ENCODE measurements around the gene INSM1. TPM values are rescaled to one million over a fixed set of nuclear protein-coding genes. Genes with fewer than 3 reads are reported as not detected.

The INSM1 gene
- total RNA-seq, 1 experiment from 2014 or later, result not detected

GRCh38 chr20:20393207-20394120 lies 25.6 kb downstream of the INSM1 start:
- no peak for DNase-seq (ENCODE audit: low read depth)

GRCh38 chr20:20395087-20395486 lies 27.2 kb downstream of the INSM1 start:
- no peak for DNase-seq (ENCODE audit: low read depth)

- no peak for DNase-seq (ENCODE audit: low read depth)
These were observed 28.1 kb downstream of the INSM1 start for GRCh38 chr20:20395903-20396568.

- DNase-seq (ENCODE audit: low read depth), result no peak
These were observed 28.9 kb downstream of the INSM1 start for GRCh38 chr20:20396794-20397193.

- DNase-seq (ENCODE audit: low read depth), result no peak
These were observed 30.2 kb downstream of the INSM1 start for GRCh38 chr20:20398123-20398522.

GRCh38 chr20:20399531-20400500 lies 31.9 kb downstream of the INSM1 start:
- no peak for DNase-seq (ENCODE audit: low read depth)

GRCh38 chr20:20401991-20402390 lies 34.1 kb downstream of the INSM1 start:
- DNase-seq (ENCODE audit: low read depth), result no peak

- DNase-seq (ENCODE audit: low read depth), result no peak
These were observed 36.7 kb downstream of the INSM1 start for GRCh38 chr20:20404633-20405032.

GRCh38 chr20:20405623-20406022 lies 37.7 kb downstream of the INSM1 start:
- no peak for DNase-seq (ENCODE audit: low read depth)

GRCh38 chr20:20406306-20406705 lies 38.4 kb downstream of the INSM1 start:
- no peak for DNase-seq (ENCODE audit: low read depth)

GRCh38 chr20:20407891-20408805 lies 40.2 kb downstream of the INSM1 start:
- DNase-seq (ENCODE audit: low read depth), result no peak

- DNase-seq (ENCODE audit: low read depth), result no peak
These were observed 41.4 kb downstream of the INSM1 start for GRCh38 chr20:20409331-20409730.

- no peak for DNase-seq (ENCODE audit: low read depth)
These were observed 42.8 kb downstream of the INSM1 start for GRCh38 chr20:20410678-20411077.

- DNase-seq (ENCODE audit: low read depth), result no peak
These were observed 43.5 kb downstream of the INSM1 start for GRCh38 chr20:20411402-20411801.

GRCh38 chr20:20411836-20412235 lies 43.9 kb downstream of the INSM1 start:
- no peak for DNase-seq (ENCODE audit: low read depth)

GRCh38 chr20:20412750-20413149 lies 44.8 kb downstream of the INSM1 start:
- peak; percentile 20 for DNase-seq (ENCODE audit: low read depth)

GRCh38 chr20:20413810-20414281 lies 45.9 kb downstream of the INSM1 start:
- DNase-seq (ENCODE audit: low read depth), result no peak

- no peak for DNase-seq (ENCODE audit: low read depth)
These were observed 46.8 kb downstream of the INSM1 start for GRCh38 chr20:20414640-20415220.

- no peak for DNase-seq (ENCODE audit: low read depth)
These were observed 47.4 kb downstream of the INSM1 start for GRCh38 chr20:20415321-20415720.

Data from HT1080 (cell line).